ENCODE measurements around the gene EFCAB12.
"Not testable (repeated sequence)": the region's sequence is repeated elsewhere in the genome, so short reads cannot be mapped to it uniquely, and the experiment has no call there.

- not testable (repeated sequence) for TF ChIP-seq CTCF, POLR2A (IDR thresholded peaks at IDR 0.05)
Observed at GRCh38 chr3:129364811-129365210, 63.6 kb downstream of the EFCAB12 start.
